ENCODE data around the gene ZNF738. TPM values are rescaled to one million over a fixed set of nuclear protein-coding genes. Genes with fewer than 3 reads are reported as not detected.

ZNF738 gene
- total RNA-seq, 1 experiment from 2014 or later = 17.9 TPM

DNA sequence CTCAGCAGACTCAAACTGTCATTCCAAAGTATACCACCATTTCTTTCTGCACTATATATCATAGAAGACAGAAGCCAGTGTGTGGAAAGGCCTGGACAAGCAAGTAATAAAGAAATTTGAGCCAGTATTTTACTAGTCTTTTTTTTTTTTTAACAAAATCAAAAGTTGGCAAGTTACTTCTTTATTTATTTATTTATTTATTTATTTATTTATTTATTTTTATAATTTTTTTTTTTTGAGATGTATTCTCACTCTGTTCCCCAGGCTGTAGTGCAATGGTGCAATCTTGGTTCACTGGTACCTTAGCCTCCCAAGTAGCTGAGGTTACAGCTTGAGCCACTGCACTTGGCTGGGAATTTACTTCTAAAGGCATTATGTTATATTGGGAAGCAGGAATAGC lies 63.4 kb downstream of the ZNF738 start:
- no peak for DNase-seq (ENCODE audit: low read depth)

DNA sequence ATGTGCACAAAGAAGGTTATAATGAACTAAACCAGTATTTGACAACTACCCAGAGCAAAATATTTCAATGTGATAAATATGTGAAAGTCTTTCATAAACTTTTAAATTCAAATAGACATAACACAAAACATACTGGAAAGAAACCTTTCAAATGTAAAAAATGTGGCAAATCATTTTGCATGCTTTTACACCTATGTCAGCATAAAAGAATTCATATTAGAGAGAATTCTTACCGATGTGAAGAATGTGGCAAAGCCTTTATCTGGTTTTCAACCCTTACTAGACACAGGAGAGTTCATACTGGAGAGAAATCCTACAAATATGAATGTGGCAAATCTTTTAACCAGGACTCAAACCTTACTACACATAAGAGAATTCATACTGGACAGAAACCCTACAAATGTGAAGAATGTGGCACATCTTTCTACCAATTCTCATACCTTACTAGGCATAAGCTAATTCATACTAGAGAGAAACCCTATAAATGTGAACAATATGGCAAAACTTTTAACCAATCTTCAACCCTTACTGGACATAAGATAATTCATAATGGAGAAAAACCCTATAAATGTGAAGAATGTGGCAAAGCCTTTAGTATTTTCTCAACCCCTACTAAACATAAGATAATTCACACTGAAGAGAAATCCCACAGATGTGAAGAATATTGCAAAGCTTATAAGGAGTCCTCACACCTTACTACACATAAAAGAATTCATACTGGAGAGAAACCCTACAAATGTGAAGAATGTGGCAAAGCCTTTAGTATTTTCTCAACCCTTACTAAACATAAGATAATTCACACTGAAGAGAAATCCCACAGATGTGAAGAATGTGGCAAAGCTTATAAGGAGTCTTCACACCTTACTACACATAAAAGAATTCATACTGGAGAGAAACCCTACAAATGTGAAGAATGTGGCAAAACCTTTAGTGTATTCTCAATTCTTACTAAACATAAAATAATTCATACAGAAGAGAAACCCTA lies 64.5 kb downstream of the ZNF738 start:
- no peak for DNase-seq (ENCODE audit: low read depth)

Other genes with a start within 250 kb of the ZNF738 start
- gene ZNF431, start 217.0 kb upstream of the ZNF738 start, total RNA-seq (2014; rRNA removed; shearing (Covaris generic)) = 1.7 and 3.8 TPM in 2 replicates
- gene ZNF708, start 29.6 kb upstream of the ZNF738 start, total RNA-seq (2014; rRNA removed; shearing (Covaris generic)) = 3.9 and 5.3 TPM in 2 replicates
- gene ZNF493, start 38.1 kb downstream of the ZNF738 start, total RNA-seq (2014; rRNA removed; shearing (Covaris generic)) = 3.3 and 10.1 TPM in 2 replicates
- 1.1 and 1.3 TPM in 2 replicates for gene ZNF429, start 146.6 kb downstream of the ZNF738 start, total RNA-seq (2014; rRNA removed; shearing (Covaris generic))

Data from Daoy (cell line).